C1 segment of cervical spinal cord (tissue), 14 donors: Measurements from ENCODE around the gene KRTAP3-1.
"Not testable (repeated sequence)": the region's sequence is repeated elsewhere in the genome, so short reads cannot be mapped to it uniquely, and the experiment has no call there.

ENCODE experiments used
- DNase-seq, 14 donors: peaks; one replicate each; lab custom pipeline; 2025; lab: John Stamatoyannopoulos, UW

The KRTAP3-1 gene

GRCh38 chr17:41008811-41009210 is at the start of gene KRTAP3-1:
KRTAP3-1 (minus strand) TSS chr17:41009128; CDS start chr17:41009074, 54 bp downstream.
- peak in 1 of 14 donors; percentile 19 for DNase-seq

GRCh38 chr17:41057547-41057946 is 48.6 kb upstream of the KRTAP3-1 start:
- DNase-seq: no peak

GRCh38 chr17:41055130-41055529 is 46.2 kb upstream of the KRTAP3-1 start, which contains the start of gene KRTAP2-2:
KRTAP2-2 (minus strand) TSS chr17:41055230; CDS start chr17:41055211, 19 bp downstream.
- DNase-seq: not testable (repeated sequence)

GRCh38 chr17:41054556-41054955 is 45.6 kb upstream of the KRTAP3-1 start:
- not testable (repeated sequence) for DNase-seq

GRCh38 chr17:41054025-41054424 is 45.1 kb upstream of the KRTAP3-1 start:
- no peak for DNase-seq

- no peak for DNase-seq
Measured at GRCh38 chr17:41052566-41052965, 43.6 kb upstream of the KRTAP3-1 start.

GRCh38 chr17:41049110-41049509 is 40.2 kb upstream of the KRTAP3-1 start:
- DNase-seq: no peak

GRCh38 chr17:41048441-41048840 is 39.5 kb upstream of the KRTAP3-1 start:
- no peak for DNase-seq

GRCh38 chr17:41046735-41047465 is 38.0 kb upstream of the KRTAP3-1 start, which contains the start of gene KRTAP2-1:
KRTAP2-1 (minus strand) TSS chr17:41047316; CDS start chr17:41047267, 49 bp downstream.
- DNase-seq: not testable (repeated sequence)

- no peak for DNase-seq
Measured at GRCh38 chr17:41042953-41043352, 34.0 kb upstream of the KRTAP3-1 start.

- DNase-seq: not testable (repeated sequence)
Measured at GRCh38 chr17:41040783-41041571, 32.0 kb upstream of the KRTAP3-1 start, which contains the start of gene KRTAP1-1. KRTAP1-1 (minus strand) TSS chr17:41041450; CDS start chr17:41041397, 53 bp downstream.

GRCh38 chr17:41037853-41038350 is 29.0 kb upstream of the KRTAP3-1 start:
- DNase-seq: no peak

- not testable (repeated sequence) for DNase-seq
Measured at GRCh38 chr17:41034346-41034935, 25.5 kb upstream of the KRTAP3-1 start, which contains the start of gene KRTAP1-3. KRTAP1-3 (minus strand) TSS chr17:41034874; CDS start chr17:41034821, 53 bp downstream.

GRCh38 chr17:41029633-41030245 is 20.8 kb upstream of the KRTAP3-1 start, which contains the start of gene KRTAP1-4:
KRTAP1-4 (minus strand) TSS chr17:41030195; CDS start chr17:41030078, 117 bp downstream.
- DNase-seq: no peak

- no peak for DNase-seq
Measured at GRCh38 chr17:41026715-41027471, 18.0 kb upstream of the KRTAP3-1 start, which contains the start of gene KRTAP1-5. KRTAP1-5 (minus strand) TSS chr17:41027208; CDS start chr17:41027155, 53 bp downstream.

GRCh38 chr17:41024697-41025096 is 15.8 kb upstream of the KRTAP3-1 start:
- DNase-seq: no peak

GRCh38 chr17:41020336-41020735 is 11.4 kb upstream of the KRTAP3-1 start:
- DNase-seq: no peak

GRCh38 chr17:41019415-41019814 is 10.5 kb upstream of the KRTAP3-1 start:
- no peak for DNase-seq

- no peak for DNase-seq
Measured at GRCh38 chr17:41018541-41018940, 9.6 kb upstream of the KRTAP3-1 start.

- DNase-seq: no peak
Measured at GRCh38 chr17:41016578-41017215, 7.8 kb upstream of the KRTAP3-1 start.
